ENCODE data around the gene DLG5. TPM values are rescaled to one million over a fixed set of nuclear protein-coding genes. Genes with fewer than 3 reads are reported as not detected.

Gene DLG5
- total RNA-seq (2022; extraction: Qiagen RNA extraction; ENCODE audit: low read depth): 28.8 to 37.9 TPM (median 33.7 TPM) in 5 replicates

GRCh38 chr10:77926566-77927401 is at the start of gene DLG5:
TSS of gene DLG5 (minus strand) at chr10:77926755. CDS start at chr10:77926520, 235 bp downstream.

Other genes with a start within 250 kb of the DLG5 start
- 14.2 to 16.8 TPM (median 16.0 TPM) in 5 replicates for gene POLR3A, start 102.8 kb upstream of the DLG5 start, total RNA-seq (2022; extraction: Qiagen RNA extraction; ENCODE audit: low read depth)
- 2,717 to 3,623 TPM (median 3,012 TPM) in 5 replicates for gene RPS24, start 107.1 kb upstream of the DLG5 start, total RNA-seq (2022; extraction: Qiagen RNA extraction; ENCODE audit: low read depth)